ENCODE measurements around the gene ADAMTS4.

The ADAMTS4 gene

GRCh38 chr1:161140755-161141400 is 58.0 kb downstream of the ADAMTS4 start:
- H3K4me3 ChIP-seq = no peak overlapping the region
- TF ChIP-seq Cebpa-rat (IDR thresholded peaks at IDR 0.05) = no peak
- no peak overlapping the region for H3K27ac ChIP-seq
- H3K36me3 ChIP-seq = peaks cover 0 to 6% (median 0%) of the 10 kb centered on the region in 11 experiments; a peak in 2 of 22 replicates
- peaks cover 0 to 37% (median 11%) of the 10 kb centered on the region in 10 experiments; a peak in 11 of 20 replicates for H3K4me1 ChIP-seq
- 0 out of 22 replicates have a peak, but pooled peaks cover 0 to 7% (median 0%) of the 10 kb centered on the region in 11 experiments for H4K20me1 ChIP-seq
- no peak overlapping the region for H3K4me2 ChIP-seq
- no peak overlapping the region for H3K9ac ChIP-seq
- no peaks in the 10 kb centered on the region for H3K9me3 ChIP-seq (replicated peaks in 1 of 11)
- no peaks in the 10 kb centered on the region for H3K27me3 ChIP-seq

GRCh38 chr1:161139766-161140165 is 59.1 kb downstream of the ADAMTS4 start:
- H3K27ac ChIP-seq = no peak overlapping the region
- H3K4me3 ChIP-seq = no peak overlapping the region
- no peak overlapping the region for H3K4me2 ChIP-seq
- no peak overlapping the region for H3K9ac ChIP-seq
- H4K20me1 ChIP-seq = 0 out of 22 replicates have a peak, but pooled peaks cover 0 to 7% (median 0%) of the 10 kb centered on the region in 11 experiments
- no peaks in the 10 kb centered on the region for H3K27me3 ChIP-seq
- peaks cover 0 to 48% (median 11%) of the 10 kb centered on the region in 10 experiments; a peak in 11 of 20 replicates for H3K4me1 ChIP-seq
- H3K9me3 ChIP-seq (replicated peaks in 1 of 11) = no peaks in the 10 kb centered on the region
- TF ChIP-seq Cebpa-rat (IDR thresholded peaks at IDR 0.05) = no peak
- H3K36me3 ChIP-seq = peaks cover 0 to 16% (median under 1%) of the 10 kb centered on the region in 11 experiments; a peak in 4 of 22 replicates

GRCh38 chr1:161138431-161138830 is 60.4 kb downstream of the ADAMTS4 start:
- TF ChIP-seq Cebpa-rat (IDR thresholded peaks at IDR 0.05) = no peak
- no peaks in the 10 kb centered on the region for H3K27me3 ChIP-seq

GRCh38 chr1:161137881-161138280 is 61.0 kb downstream of the ADAMTS4 start:
- peak overlapping the region in 2 of 11 experiments; percentile 6 to 13; a peak in 1 of 22 replicates for H3K9ac ChIP-seq
- no peak overlapping the region for H3K4me3 ChIP-seq
- H4K20me1 ChIP-seq = 0 out of 22 replicates have a peak, but pooled peaks cover 0 to 7% (median 0%) of the 10 kb centered on the region in 11 experiments
- H3K36me3 ChIP-seq = peaks cover 0 to 17% (median 3%) of the 10 kb centered on the region in 11 experiments; a peak in 4 of 22 replicates
- no peak overlapping the region; a peak in 1 of 22 replicates for H3K27ac ChIP-seq
- peak overlapping the region in 3 of 11 experiments; percentile 8 to 50 (median 13); a peak in 4 of 22 replicates for H3K4me2 ChIP-seq
- H3K9me3 ChIP-seq (replicated peaks in 1 of 11) = no peaks in the 10 kb centered on the region
- H3K27me3 ChIP-seq = no peaks in the 10 kb centered on the region
- no peak for TF ChIP-seq Cebpa-rat (IDR thresholded peaks at IDR 0.05)
- peaks cover 10 to 62% (median 24%) of the 10 kb centered on the region in 10 experiments for H3K4me1 ChIP-seq

More at GRCh38 chr1:161138431-161138830, 60.4 kb downstream of the ADAMTS4 start:
- Histone ChIP-seq H3K4me1 (peaks cover 8 to 61% (median 23%) of the 10 kb centered on the region in 10 experiments), H3K4me2 (peak overlapping the region in 3 of 11 experiments; percentile 8 to 50 (median 13); a peak in 3 of 22 replicates), H3K9ac (peak overlapping the region in 2 of 11 experiments; percentile 6 to 19; a peak in 1 of 22 replicates), H3K9me3 (replicated peaks in 1 of 11) (no peaks in the 10 kb centered on the region), H3K4me3 (no peak overlapping the region), H4K20me1 (0 out of 22 replicates have a peak, but pooled peaks cover 0 to 7% (median 0%) of the 10 kb centered on the region in 11 experiments), H3K36me3 (peaks cover 0 to 17% (median 3%) of the 10 kb centered on the region in 11 experiments; a peak in 4 of 22 replicates), H3K27ac (no peak overlapping the region; a peak in 1 of 22 replicates)

Data from BLaER1 treated with 17β-estradiol and CSF1 and Interleukin-3, amounts not matched to agents 10 nM and 100 nM (cell line).